ENCODE measurements around the gene HIPK4. TPM values are rescaled to one million over a fixed set of nuclear protein-coding genes. Genes with fewer than 3 reads are reported as not detected.
A peak's percentile ranks its signal among the peaks of the same experiment; 100 is the strongest.

HIPK4 gene
- total RNA-seq, 1 donor from 2014 or later, result 0.36 TPM

DNA sequence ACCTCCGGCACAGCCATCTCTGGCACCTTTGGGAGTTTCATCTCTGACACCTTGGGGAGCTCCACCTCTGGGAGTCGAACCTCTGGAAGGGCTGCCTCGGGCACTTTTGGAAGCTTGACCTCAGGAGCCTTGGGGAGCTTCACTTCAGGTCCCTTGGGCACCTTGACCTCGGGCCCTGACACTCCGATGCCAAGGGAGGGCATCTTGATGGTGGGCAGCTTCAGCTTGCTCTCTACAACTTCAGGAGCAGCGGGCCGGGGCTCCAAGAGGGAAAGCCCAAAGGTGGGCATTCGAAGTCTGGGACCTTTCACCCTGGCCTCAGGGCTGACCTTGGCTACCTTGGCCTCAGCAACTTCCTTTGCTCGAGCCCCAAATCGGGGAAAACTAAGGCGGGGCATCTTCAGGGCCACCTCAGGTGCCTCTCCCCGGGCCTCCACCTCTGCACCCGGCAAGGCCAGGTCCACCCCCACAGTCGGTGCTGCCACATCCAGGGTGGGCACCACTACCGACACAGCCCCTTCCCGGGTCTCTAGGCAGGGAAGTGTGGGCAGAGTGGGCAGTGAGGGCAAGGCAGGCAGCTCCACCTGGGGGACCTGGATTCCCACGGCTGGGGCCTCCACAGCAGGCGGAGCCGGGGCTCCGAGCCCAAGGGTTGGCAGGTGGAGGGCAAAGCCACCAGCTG lies 7.0 kb upstream of the HIPK4 start:
- ATAC-seq, result no peak
- intact Hi-C loops (cut with DNase I), result no loop called here
- no peak for DNase-seq (ENCODE audit: low spot score)

DNA sequence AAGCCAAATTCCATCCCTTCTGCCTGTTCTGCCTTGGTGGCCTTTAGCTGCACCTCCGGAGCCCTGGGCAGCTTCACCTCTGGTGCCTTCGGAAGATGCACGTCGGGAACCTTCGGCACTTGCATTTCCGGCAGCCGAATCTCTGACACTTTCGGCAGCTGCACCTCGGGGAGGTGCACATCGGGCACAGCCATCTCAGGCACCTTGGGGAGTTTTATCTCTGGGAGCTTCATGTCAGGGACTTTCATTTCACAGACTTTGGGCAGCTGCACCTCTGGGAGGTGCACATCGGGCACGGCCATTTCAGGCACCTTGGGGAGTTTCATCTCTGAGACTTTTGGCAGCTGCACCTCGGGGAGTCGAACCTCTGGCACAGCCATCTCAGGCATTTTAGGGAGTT lies 6.0 kb upstream of the HIPK4 start:
- DNase-seq (ENCODE audit: low spot score) (no peak), ATAC-seq (no peak)
- intact Hi-C loops (cut with DNase I), result no loop called here

DNA sequence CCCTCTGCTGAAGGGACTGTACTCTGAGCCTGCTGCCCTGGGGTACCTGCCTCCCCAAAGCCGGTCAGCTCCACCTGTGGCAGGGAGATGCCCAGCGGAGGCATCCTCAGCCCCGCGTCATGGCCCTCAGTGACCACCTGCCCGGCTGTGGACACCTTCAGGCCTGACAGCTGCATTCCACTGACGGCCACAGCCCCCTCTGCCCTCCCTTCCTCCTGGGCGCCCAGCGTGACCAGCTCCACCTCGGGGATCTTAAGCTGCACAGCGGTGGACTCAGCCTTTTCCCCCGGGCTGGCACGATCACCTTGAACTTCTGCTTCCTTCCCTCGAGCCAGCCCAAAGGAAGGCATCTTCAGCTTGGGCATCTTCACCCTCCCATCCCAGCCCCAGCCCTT lies 4.8 kb upstream of the HIPK4 start:
- no peak for DNase-seq (ENCODE audit: low spot score)

DNA sequence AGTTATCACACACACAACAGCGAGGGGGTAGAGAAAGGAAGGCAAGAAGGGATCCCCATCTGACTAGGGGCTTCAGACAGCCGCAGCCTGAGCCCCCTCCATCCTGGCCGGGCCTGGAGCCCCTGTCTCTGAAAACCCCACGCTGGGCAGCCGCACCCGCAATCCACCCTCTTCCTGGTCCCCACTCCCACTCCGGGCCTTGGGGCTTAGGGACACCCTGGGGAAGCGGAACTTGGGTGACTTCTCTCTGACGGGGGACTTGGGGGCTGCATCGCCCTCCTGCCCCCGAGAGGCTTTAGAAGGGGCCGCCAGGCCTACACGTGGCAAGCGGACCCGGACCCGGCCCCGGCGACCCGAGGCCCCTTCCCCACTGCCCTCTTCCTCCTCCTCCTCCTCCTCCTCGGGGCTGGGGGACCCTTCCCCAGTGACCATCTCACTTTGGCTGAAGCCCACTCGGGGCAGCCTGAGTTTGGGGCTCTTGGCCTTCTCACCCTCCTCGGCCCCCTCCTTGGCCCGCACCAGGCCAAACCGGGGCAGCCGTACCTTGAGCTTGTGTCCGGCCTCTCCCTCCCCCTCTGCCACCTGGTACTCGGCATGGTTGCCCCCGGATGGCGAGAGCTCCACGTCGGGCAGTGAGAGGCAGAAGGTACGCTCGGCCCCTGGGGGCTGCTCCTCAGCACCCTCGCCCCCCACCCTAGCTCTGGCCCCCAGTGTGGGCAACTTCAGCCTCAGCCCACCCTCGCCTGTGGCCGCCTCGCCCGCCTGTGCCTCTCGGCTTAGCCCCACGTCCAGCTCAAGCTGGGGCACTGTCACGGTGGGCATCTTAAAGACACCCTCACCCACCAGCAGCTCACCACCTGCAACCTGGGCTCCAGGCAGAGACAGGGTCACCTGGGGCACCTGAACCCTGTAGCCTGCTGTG lies 4.2 kb upstream of the HIPK4 start:
- DNase-seq (ENCODE audit: low spot score) (no peak), ATAC-seq (peak; percentile 13)
- intact Hi-C loops (cut with DNase I), result no loop called here

More for the DNA sequence above, 4.8 kb upstream of the HIPK4 start:
- no peak for ATAC-seq
- intact Hi-C loops (cut with DNase I), result no loop called here

DNA sequence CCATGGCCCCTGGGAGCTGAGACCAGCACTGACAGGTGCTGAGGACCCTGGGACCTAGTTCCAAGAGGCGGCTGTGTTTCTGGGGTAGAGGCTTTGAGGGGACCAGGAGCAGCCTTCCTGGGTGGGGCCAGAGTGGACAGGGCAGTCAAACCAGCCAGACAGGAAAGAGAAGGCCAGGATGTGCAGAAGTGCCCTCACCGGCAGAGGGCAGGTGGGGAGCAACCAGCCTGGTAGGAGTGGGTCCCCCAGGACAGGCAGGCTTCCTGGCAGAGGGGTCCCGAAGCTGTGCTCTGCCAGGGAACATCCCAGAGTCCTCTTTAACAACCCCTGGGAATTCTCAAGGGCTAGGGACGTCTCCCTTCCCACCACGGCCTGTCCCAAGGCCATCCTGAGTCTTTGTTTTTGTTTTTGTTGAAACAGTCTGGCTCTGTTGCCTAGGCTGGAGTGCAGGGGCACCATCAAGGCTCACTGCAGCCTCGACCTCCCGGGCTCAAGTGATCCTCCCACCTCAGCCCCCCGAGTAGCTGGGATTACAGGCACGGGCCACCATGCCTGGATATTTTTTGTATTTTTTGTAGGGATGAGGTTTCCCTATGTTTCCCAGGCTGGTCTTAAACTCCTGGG lies 3.0 kb upstream of the HIPK4 start:
- intact Hi-C loops (cut with DNase I), result no loop called here
- ATAC-seq, result no peak

DNA sequence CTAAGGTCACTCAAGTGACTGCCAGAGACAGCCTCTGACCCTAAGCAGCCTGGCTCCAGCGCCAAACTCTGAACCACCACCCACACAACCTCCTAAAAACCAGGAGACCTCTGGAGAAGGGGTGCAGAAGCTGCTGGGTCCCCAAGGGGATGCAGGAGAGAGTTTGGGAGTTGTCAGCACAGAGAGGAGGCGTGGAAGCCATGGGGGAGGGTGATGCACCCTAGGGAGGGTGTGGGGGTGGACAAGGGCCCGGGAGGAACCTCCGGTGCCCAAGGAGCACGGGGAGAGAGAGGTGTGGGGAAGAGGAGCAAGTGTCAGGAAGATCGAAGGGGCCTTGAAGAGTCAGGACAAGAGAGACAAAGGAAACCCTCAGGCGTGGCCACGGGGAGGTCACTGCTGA lies 2.1 kb upstream of the HIPK4 start:
- no peak for ATAC-seq
- intact Hi-C loops (cut with DNase I), result no loop called here
- no peak for DNase-seq (ENCODE audit: low spot score)

More for the DNA sequence above, 3.0 kb upstream of the HIPK4 start:
- no peak for DNase-seq (ENCODE audit: low spot score)

DNA sequence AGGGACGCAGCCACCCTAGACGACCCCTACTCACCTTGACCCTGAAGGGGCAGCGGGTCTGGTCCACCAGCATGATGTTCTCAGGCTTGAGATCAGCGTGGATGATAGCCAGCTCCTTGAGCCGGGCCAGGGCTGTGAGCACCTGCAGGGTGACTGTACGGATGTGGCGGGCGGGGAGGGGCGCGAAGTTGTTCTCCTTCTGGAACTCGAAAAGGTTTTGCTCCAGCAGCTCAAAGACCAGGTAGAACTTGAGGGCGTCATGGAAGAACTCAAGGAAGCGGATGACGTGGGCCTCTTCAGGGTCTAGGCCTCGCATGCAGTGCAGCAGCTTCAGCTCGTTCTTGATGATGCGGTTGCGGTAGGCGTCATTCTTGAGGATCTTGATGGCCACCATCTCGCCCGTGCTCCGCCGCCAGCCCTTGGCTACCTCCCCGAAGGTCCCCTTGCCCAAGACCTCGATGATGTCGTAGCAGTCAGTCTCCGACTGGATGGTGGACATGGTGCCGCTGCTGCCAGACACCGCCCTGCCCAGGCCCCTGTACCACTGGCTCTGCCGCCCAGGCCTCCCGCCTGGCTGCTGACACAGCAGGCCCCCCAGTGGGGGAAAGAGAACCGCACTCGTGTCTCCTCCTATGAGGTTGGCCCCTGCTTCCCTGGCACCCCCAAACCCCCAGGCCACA lies 437 bp downstream of the HIPK4 start:
- DNase-seq (ENCODE audit: low spot score) (no peak), ATAC-seq (no peak)
- intact Hi-C loops (cut with DNase I), result no loop called here

DNA sequence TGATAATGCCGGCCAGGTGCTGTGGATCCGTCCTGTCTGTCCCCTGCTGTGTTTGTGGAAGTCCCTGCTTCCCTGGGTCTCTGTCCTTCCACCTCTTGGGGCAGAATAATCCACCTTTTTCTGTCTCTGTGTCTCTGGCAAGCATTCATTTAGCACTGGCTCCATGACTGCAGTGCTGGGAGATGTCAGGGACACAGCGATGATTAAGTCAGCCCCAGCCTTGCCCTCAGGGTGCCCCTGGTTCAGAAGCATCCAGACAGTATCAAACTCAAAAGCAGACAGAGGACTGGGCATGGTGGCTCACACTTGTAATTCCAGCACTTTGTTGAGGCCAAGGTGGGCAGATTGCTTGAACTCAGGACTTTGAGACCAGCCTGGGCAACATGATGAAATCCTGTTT lies 1.5 kb downstream of the HIPK4 start:
- DNase-seq (ENCODE audit: low spot score) (no peak), ATAC-seq (no peak)
- intact Hi-C loops (cut with DNase I), result no loop called here

DNA sequence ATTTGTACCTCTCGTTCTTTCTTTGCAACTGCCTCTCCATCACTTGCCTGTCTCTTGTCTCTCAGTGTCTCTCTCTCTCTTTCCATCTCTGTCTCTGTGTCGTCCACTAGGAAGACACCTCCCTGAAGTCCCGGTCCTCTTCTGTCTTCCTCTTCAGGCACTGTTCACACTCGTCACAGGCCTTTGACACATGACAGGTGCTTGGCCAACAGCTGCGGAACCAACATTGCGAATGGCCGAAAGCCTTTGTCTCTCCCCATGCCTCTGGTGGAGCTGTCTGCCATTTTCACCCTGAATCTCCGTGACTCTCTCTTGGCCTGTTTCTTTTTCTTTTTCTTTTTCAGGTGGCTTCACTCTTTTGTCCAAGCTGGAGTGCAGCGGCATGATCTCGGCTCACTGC lies 2.8 kb downstream of the HIPK4 start:
- DNase-seq (ENCODE audit: low spot score) (no peak), ATAC-seq (no peak)
- intact Hi-C loops (cut with DNase I), result no loop called here

DNA sequence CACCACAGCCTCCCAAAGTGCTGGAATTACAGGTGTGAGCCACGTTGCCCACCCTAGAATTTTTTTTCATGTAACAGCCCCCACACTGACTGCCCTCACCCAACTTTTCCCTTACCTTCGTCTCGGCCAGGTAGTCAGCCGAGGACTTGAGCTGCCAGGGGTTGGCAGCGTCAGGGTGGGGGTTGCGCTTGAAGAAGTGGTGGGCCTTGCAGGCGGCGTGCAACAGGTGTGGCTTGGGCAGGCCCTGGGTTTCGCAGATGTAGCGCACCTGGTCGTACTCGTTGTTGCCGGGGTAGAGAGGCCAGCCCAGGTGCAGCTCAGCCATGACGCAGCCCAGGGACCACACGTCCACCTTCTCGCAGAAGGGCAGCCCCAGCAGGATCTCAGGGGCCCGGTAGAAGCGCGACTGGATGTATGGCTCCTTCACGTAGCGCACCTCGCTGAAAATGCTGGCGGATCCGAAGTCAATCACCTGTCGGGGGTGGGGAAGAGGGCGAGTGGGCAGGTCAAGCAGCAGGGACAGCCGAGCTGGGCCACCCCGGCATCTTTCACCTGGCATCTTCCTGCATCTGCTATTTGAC lies 6.2 kb downstream of the HIPK4 start:
- ATAC-seq, result no peak
- no peak for DNase-seq (ENCODE audit: low spot score)
- intact Hi-C loops (cut with DNase I), result no loop called here

DNA sequence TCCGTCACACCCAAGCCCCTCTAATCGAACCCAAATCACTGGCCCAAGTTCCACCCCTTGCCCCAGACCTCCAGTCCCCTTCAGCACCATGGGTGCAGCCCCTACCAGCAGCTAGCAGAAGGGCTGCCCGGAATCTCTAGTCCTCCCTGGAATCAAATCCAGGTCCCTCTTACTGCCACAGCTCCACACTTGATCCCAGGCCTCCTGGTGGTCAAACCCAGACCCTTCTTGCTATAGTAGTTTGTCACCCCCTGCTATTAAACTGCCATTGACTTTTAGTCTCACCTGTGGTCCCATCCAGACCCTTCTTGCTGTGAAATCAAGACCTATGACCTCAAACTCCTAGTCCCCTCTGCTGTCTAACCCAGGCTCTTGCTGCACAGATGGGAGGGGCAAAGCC lies 8.7 kb downstream of the HIPK4 start:
- intact Hi-C loops (cut with DNase I), result no loop called here
- no peak for ATAC-seq

DNA sequence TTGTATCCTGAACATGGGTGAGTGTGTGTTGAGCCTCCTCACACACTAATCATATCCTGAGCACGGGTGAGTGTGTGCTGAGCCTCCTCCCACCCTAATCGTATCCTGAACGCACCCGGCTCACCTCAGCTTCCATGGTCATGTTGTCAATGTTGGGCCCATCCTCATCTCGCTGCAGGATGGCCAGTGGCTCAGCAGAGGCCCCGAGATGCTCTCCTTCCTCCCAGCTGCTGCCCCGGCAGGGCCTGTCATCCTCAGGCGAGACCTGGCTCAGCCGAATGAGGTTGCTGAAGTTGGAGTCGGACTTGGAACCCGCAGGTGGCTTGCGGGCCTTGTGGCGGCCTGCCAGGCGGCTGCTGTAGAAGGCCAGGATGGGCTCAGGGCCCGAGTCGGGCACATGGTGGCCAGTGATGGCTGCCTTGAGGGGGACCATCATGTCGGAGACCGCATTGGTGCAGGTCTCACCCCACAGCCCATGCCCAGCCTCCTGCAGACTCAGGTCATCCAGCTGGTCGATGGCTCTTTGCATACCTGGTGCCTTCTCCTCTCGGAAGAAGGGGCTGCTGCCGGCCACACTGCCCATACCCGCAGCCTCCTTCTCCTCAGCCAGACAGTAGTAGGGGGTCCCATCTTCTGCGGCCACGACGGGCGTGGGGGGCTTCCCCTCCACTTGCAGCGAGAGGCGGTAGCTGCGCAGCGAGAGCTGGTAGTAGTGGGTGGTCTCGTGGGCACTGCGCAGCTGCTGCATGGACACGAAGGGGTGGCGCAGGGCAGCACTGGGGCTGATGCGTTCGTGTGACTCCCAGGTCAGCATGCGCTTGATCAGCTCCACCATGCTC lies 9.6 kb downstream of the HIPK4 start:
- ATAC-seq (no peak), DNase-seq (ENCODE audit: low spot score) (no peak)
- intact Hi-C loops (cut with DNase I), result no loop called here

More for the DNA sequence above, 8.7 kb downstream of the HIPK4 start:
- DNase-seq (ENCODE audit: low spot score), result no peak

DNA sequence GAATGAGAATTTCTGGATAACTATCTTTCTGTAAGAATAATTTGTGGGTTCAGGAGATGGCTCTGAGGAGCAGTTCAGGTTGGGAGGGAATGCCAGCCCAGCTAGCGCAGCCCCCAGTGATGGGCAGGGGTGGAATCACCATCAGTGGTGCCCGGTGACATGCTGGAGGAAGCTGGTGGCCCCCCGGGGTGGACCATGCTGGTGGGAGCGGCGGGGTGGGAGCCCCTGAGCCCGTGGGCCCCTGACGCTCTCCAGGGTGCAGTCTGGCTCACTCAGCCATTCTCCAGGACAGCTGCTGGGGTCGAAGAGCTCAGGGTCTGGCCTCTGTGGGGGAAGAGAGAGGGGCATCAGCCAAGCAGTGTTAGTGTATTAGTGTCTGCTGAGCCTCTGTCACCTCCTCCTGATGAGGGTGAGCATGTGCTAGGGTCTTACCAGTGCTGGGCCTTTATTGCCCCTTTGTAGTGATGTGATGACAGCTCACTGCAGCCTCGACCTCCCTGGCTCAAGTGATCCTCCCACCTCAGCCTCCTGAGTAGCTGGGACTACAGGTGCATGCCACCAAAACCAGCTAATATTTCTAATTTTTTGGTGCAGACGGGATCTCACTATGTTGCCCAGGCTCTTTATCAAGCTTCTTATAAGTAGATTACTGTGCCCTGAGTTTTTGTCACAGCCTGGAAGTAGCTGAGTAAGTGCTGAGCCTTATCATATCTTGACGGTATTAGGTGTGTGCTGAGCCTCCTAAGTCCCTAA lies 10.4 kb downstream of the HIPK4 start:
- no peak for ATAC-seq
- DNase-seq (ENCODE audit: low spot score), result no peak
- intact Hi-C loops (cut with DNase I), result loop anchor here (5.0 kb wide), 1 partner anchor 797 kb away; no protein-coding TSS in a partner anchor

DNA sequence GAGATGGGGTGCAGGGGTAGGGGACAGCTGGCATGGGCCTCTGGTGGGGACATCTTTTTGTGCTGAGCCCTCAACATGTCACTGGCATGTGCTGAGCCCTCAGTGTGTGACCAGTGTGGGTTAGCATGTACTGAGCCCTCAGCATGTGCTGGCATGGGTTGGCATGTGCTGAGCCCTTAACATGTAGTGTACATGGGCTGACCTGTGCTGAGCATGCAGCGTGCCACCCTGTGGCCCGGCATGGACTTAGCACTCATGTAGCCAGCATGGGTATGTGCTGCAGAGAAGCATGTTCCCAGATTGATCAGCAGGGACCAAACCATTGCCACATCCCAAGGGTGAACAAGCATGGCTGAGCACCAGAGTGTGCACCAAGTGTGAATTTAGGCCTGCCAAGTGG lies 11.5 kb downstream of the HIPK4 start:
- no peak for ATAC-seq

DNA sequence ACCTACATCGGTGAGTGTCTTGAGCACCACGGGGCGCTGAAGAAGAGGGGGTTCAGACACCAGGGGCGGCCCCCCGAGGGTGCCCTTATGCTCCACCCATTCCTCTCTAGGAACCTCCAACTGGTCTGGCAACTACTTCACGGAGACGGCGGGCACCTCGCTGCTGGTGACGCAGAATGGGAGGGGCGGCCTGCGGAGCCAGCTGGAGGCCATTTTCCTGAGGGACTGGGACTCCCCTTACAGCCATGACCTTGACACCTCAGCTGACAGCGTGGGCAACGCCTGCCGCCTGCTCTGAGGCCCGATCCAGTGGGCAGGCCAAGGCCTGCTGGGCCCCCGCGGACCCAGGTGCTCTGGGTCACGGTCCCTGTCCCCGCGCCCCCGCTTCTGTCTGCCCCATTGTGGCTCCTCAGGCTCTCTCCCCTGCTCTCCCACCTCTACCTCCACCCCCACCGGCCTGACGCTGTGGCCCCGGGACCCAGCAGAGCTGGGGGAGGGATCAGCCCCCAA lies 12.1 kb downstream of the HIPK4 start:
- intact Hi-C loops (cut with DNase I), result loop anchor here (5.0 kb wide), 1 partner anchor 796 kb away; no protein-coding TSS in a partner anchor
- ATAC-seq, result no peak

More for the DNA sequence above, 11.5 kb downstream of the HIPK4 start:
- intact Hi-C loops (cut with DNase I), result loop anchor here (5.0 kb wide), 1 partner anchor 796 kb away; no protein-coding TSS in a partner anchor
- DNase-seq (ENCODE audit: low spot score), result no peak

DNA sequence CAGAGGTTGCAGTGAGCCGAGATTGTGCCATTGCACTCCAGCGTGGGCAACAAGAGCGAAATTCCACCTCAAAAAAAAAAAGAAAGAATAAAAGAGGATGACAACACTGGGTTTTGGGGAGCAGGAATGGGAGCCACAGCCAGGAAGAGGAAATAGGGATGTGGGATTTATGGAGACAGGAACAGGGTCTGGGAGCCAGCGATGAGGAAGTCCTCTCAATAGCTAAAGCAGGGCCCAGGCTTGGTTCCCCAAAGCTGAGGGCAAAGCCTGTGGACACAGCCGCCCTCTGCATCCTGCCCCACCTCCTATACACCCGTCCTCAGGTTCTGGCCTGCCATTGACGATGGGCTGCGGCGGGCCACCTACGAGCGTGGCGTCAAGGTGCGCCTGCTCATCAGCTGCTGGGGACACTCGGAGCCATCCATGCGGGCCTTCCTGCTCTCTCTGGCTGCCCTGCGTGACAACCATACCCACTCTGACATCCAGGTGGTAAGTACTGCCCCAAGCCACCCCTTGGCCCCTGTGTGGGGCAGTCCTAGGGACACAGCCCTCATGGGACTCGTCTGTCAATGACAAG lies 13.6 kb downstream of the HIPK4 start:
- ATAC-seq (peak; percentile 8), DNase-seq (ENCODE audit: low spot score) (no peak)
- intact Hi-C loops (cut with DNase I), result loop anchor here (5.0 kb wide), 1 partner anchor 794 kb away; no protein-coding TSS in a partner anchor

More for the DNA sequence above, 12.1 kb downstream of the HIPK4 start:
- DNase-seq (ENCODE audit: low spot score), result no peak

DNA sequence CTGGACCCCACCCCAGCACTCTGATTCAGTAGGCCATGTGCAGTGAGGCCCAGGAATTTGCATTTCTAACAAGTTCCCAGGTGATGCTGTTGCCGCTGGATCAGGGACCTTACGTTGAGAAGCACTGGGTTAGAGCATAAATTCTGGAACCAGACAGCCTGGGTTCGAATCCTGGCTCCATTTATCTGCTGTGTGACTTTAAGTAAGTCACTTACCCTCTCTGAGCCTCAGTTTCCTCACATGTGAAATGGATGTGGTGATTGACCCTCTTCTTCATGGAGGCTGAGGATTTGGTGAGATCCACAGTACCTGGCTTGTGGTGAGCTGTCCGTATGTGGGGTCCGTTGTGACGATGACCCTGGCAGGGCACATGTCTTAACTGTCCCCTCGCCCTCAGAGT lies 15.9 kb downstream of the HIPK4 start:
- ATAC-seq, result no peak
- DNase-seq (ENCODE audit: low spot score), result no peak
- intact Hi-C loops (cut with DNase I), result no loop called here
